HG02852 (cell line): ENCODE data around the gene VASN.

Source experiments
- ATAC-seq: cut with Tn5 transposase; IDR thresholded peaks from one replicate; pipeline ENCODE4 v1.9.1; 2021; ENCODE audit warnings: mild to moderate bottlenecking, moderate library complexity; ENCODE audit not compliant: unreplicated experiment

VASN gene

GRCh38 chr16:4370570-4371356 lies 885 bp upstream of the VASN start:
- ATAC-seq = no peak

- peak; percentile 22 for ATAC-seq
Observed at GRCh38 chr16:4372001-4372577, 441 bp downstream of the VASN start.

- ATAC-seq = no peak
Observed at GRCh38 chr16:4372578-4373355, 1.1 kb downstream of the VASN start.

GRCh38 chr16:4373356-4373908 lies 1.8 kb downstream of the VASN start:
- no peak for ATAC-seq

- ATAC-seq = no peak
Observed at GRCh38 chr16:4373909-4374742, 2.5 kb downstream of the VASN start.

DNA sequence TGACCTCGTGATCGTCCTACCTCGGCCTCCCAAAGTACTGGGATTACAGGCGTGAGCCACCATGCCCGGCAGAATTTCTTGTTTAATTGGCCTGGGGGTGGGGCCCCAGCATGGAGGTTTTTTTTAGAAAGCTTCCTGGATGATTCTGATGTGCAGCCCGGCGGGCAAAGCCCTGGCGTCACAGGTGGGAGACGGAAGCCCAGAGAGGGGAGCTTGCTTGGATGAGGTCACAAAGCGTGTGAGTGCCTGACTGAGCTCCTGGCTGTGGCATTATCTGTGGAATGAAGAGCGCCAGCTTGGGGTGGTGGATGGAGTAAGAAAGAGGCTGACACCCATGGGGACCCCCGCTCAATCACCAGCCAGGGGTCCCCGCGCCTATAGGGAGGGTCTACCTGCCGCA lies 4.1 kb downstream of the VASN start:
- ATAC-seq = no peak

- no peak for ATAC-seq
Observed at GRCh38 chr16:4376126-4376892, 4.7 kb downstream of the VASN start.

DNA sequence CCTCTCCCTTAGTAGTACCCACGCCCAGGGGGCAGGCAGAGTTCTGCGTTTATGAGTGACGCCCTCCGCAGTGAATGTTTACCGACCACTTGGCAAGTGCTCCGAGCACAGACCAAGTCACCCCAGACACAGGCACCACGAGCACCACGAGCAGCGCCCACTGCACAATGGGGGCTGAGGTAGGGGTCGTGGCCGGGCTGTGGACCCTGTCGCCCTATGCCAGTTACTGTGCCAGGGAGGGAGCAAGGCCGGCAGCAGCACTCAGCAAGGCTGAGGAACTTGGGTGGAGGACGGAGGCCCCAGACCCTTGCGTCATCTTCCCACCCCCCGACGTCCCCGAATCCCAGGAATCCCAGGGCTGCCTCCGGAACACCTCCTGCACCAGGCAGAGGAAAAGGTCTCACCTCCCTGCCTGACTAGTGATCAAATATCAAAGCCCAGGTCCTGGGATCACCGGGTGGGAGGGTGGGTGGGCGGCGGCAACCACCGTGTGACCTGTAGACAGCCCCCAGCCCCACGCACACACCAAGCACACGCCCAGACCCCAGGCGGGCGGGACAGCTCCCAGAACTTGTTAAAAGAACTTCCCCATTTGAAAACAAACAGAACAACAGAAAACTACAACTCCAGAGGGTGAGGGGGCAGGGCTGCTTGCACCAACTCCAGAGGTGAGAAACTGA lies 5.4 kb downstream of the VASN start:
- ATAC-seq = no peak

DNA sequence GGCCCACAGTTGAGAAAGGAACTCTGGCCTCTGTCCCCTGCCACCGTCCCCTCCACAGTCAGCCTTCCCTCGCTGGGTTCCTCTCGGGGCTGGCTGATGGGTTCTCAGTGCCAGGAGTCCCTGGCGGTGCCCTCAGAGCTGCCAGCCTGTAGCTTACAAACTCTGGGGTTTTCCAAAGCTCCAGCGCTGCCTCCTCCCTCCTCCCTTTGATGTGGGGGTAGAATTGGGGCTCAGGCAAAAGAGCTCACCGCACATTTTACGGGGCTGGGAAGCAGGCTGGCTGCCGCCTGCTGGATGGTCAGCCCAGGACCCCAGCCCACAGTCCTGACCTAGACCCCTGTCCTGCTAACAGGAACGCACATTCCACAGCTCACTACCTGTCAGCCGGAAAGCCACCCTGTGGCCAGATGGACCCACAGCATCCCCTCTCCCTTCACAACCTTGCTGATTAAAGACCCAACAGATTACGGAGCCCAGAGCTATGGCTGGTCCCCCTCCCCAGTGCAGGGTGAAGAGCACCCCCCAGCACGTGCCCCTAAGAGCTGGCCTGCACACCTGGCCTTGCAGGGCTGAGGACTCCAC lies 6.0 kb downstream of the VASN start:
- no peak for ATAC-seq

DNA sequence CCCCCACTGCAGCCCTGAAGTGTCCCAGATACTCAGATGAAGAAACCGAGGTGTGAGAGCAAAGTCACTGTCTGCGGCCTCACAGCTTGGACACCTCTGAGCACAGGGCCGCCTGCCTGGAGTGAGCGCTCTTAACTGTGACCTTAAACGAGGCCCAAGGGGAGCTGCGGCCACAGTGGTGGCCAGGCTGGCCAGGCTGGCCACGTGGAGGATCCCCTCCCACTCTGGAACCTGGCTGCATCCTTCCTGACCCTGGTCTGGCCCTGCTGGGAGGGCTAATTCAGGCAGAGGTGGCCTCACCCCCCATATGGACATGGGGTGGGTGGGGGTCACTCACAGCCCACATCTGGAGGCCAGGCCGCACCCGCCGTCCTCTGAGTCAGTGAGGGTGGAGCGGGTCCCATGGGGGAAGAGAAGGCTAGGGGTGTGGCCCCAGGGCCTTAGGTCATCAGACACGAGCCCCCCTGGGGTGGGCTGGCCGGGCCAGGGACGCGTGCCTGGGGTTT lies 6.6 kb downstream of the VASN start:
- ATAC-seq = no peak

DNA sequence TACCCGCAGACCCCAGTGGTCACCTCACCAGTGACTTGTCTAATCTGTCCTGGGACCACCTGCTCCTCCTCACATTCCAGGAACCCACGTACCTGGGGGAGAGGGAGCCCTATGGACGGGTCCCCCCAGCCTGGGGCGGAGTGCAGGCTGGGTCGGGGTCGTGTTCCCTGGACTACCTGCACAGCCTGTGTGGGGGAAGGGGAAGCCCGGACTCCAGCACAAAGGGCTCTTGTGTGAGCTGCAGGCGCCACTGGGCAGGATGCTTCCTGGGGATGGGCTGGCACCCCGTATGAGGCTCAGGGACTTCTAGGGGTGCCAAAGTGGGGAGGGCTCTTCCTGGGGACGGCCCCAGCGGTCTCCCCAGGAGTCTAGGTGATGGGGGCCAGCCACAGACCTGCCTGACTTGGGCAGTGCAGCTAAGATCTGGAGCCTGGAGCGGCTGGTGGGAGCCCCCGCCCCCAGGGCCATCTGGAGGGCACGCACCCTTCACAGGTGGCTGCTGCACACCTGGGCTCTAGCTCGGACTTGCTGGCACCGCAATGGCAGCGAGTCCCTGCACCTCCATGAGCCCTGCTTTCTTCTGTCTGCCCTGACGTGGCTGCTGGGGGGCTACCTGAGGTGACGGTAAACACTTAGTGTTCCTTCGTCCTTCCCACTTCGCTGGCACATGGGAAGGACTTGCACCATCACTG lies 7.5 kb downstream of the VASN start:
- ATAC-seq = no peak

- no peak for ATAC-seq
Observed at GRCh38 chr16:4380119-4381063, 8.7 kb downstream of the VASN start.

DNA sequence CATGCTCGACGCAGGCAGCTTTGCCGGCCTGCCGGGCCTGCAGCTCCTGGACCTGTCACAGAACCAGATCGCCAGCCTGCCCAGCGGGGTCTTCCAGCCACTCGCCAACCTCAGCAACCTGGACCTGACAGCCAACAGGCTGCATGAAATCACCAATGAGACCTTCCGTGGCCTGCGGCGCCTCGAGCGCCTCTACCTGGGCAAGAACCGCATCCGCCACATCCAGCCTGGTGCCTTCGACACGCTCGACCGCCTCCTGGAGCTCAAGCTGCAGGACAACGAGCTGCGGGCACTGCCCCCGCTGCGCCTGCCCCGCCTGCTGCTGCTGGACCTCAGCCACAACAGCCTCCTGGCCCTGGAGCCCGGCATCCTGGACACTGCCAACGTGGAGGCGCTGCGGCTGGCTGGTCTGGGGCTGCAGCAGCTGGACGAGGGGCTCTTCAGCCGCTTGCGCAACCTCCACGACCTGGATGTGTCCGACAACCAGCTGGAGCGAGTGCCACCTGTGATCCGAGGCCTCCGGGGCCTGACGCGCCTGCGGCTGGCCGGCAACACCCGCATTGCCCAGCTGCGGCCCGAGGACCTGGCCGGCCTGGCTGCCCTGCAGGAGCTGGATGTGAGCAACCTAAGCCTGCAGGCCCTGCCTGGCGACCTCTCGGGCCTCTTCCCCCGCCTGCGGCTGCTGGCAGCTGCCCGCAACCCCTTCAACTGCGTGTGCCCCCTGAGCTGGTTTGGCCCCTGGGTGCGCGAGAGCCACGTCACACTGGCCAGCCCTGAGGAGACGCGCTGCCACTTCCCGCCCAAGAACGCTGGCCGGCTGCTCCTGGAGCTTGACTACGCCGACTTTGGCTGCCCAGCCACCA lies 9.7 kb downstream of the VASN start:
- no peak for ATAC-seq

DNA sequence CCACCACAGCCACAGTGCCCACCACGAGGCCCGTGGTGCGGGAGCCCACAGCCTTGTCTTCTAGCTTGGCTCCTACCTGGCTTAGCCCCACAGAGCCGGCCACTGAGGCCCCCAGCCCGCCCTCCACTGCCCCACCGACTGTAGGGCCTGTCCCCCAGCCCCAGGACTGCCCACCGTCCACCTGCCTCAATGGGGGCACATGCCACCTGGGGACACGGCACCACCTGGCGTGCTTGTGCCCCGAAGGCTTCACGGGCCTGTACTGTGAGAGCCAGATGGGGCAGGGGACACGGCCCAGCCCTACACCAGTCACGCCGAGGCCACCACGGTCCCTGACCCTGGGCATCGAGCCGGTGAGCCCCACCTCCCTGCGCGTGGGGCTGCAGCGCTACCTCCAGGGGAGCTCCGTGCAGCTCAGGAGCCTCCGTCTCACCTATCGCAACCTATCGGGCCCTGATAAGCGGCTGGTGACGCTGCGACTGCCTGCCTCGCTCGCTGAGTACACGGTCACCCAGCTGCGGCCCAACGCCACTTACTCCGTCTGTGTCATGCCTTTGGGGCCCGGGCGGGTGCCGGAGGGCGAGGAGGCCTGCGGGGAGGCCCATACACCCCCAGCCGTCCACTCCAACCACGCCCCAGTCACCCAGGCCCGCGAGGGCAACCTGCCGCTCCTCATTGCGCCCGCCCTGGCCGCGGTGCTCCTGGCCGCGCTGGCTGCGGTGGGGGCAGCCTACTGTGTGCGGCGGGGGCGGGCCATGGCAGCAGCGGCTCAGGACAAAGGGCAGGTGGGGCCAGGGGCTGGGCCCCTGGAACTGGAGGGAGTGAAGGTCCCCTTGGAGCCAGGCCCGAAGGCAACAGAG lies 10.5 kb downstream of the VASN start:
- ATAC-seq = no peak

DNA sequence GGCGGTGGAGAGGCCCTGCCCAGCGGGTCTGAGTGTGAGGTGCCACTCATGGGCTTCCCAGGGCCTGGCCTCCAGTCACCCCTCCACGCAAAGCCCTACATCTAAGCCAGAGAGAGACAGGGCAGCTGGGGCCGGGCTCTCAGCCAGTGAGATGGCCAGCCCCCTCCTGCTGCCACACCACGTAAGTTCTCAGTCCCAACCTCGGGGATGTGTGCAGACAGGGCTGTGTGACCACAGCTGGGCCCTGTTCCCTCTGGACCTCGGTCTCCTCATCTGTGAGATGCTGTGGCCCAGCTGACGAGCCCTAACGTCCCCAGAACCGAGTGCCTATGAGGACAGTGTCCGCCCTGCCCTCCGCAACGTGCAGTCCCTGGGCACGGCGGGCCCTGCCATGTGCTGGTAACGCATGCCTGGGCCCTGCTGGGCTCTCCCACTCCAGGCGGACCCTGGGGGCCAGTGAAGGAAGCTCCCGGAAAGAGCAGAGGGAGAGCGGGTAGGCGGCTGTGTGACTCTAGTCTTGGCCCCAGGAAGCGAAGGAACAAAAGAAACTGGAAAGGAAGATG lies 11.2 kb downstream of the VASN start:
- ATAC-seq = no peak
